HG02973 (cell line): ENCODE measurements around the gene NLGN1.

ENCODE experiments used
- ATAC-seq: cut with Tn5 transposase; IDR thresholded peaks from one replicate; pipeline ENCODE4 v1.9.1; 2021; ENCODE audit warnings: moderate library complexity; ENCODE audit not compliant: unreplicated experiment

NLGN1 gene

DNA sequence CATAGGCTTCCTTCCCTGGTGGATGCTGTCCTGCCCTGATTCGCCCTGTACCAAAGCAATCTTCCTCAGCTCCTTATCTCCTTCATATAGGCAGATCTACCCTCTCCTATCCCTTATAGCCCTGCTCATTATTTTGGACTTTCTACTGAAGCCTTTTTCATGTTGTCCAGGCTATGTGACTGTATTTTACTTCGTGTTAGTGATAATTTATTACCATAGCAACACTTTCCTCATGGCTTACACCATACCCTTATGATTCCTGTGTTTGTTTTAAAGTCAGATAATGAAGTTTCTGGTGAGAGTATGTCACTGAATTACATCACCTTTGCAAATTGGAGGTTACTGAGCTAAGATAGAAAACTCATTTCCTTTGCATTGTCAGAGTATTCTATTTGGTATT lies 352.6 kb downstream of the NLGN1 start:
- ATAC-seq = no peak

DNA sequence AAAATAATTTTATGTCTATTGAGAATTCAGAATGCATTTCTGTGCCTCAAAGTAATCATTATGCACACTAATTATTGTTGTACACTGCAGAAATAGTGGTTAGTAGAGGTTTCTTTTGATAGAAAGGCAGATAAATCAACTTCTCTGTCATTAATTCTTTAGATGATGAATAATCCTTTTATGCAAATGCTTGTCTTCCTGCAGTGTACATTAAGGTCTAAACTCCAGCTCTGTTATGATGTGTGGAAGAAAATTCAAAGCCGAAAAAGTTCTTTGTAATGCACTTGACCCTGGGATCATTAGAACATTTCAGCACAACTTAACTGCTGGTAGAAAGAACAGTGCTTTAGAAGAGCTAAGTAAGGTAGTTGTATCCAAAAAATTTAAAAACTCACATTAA lies 353.0 kb downstream of the NLGN1 start:
- no peak for ATAC-seq

DNA sequence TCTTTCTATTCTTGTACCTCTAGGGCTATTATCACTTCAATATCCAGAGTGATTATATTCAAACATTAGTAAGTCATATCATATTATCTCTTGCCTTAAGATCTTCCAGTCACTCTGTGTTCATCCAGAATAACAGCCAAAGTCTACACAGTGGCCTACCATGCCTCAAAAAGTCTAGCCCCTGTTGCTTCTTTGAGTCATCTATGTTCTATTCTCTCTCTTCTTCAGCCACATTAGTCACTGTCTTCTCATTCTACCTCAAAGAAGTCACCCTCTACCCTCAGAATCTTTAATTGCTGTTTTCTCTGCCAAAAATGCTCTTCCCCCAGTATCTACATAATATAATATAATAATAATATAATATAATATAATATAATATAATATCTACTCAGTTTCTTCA lies 356.0 kb downstream of the NLGN1 start:
- no peak for ATAC-seq

DNA sequence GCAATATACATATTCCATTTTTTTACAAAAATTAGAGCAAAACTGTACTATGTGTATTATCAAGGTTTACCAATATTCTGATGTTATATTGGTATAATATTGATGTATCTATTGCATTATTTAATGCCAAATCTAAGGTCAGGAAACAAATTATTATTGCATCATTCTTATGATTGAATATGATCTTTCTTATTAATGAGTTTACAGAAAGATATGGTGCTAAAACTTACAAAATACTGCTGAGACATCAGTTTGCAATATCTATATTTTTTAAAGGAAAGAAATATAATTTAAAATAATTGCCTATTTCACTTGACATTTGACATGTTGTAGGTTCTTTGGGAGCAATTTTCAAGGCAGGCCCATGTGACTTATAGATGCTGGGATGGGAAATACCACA lies 357.6 kb downstream of the NLGN1 start:
- no peak for ATAC-seq

DNA sequence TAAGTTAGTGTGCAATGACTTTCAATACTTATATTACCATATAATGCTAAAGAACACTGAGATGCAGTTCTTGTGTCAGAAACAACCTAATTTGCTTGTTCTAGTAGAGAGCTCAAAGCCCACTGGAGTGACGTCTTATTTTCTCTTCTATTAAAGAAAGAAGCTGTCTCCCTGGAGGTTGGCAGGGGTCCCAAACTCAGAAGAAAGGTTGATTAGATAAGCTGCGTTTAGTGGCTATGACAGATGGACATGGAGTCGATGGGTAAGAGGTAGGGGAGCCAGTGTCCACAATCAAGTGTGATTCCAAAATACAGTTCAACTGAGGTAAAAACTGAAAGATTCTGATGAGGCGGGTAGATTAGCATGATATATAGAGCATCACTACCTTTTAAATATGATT lies 363.6 kb downstream of the NLGN1 start:
- no peak for ATAC-seq

DNA sequence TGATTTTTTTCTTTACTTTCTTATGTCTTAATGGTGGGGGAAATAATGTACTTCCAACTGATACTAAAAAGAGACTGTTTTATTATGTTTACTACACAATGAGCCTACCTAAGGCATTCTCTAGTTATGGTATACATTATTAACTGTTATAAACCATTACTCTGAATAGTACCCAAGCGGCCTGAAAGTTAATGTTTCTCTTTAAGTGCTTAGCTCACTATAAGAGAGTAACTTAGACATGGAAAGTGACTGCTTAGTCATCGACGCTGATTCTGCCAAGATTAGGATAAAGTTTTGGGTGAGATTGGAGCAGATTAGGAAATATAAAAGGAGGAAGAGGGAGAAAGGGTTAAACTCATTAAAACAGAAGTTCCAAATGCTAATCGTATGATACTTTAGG lies 365.0 kb downstream of the NLGN1 start:
- no peak for ATAC-seq

DNA sequence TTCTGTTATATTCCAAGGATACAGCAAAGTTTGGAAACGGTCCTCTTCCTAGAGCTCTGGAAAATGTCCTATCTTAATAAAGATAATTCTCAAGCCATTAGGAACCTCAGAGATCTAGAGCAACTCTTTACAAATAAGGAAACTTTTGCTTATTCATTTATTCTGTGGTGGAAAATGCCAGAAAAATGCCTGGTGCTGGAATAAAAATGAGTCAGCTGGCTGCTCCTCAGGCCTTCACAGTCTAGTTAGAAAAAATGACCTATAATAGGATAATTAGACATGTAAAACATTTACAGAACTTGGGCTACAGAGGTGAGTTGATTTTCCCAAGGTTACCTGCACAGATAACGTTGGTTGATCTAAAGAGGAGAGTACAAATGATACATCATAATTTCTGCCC lies 372.5 kb downstream of the NLGN1 start:
- ATAC-seq = no peak

DNA sequence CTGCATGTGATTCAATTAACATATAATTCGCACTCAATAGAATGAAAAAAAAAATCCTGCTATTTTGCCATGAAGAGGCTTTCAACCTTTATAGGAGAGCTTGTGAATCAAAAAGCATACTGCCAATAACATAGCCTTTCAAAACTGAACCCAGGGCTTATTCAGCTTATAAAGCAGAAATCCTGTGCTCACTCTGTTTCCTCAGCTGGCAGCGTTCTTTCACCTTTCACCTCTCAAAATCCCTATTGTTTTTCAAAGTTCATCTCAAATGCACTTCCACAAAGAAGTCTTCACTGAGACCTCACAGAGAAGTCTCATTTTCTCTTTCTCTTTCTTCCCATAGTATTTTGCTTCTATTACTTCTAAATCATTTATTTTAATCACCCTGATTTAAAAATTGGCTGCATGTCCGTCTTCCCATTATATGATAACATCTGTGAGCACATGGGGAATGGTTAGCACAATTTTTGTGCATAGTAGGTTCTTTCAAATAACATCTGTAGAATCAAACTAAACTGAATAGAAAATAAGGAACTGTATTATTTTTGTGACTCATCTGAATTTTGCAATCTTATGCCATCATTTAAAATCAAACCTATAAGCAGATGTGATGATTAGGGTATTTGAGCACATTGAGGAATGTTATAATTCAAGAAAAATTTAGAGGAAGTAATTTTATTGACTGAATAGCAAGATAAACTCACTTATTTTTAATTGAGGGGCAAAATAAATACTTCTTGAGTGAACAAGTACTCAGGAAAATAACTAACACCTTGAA lies 373.4 kb downstream of the NLGN1 start:
- ATAC-seq = no peak

DNA sequence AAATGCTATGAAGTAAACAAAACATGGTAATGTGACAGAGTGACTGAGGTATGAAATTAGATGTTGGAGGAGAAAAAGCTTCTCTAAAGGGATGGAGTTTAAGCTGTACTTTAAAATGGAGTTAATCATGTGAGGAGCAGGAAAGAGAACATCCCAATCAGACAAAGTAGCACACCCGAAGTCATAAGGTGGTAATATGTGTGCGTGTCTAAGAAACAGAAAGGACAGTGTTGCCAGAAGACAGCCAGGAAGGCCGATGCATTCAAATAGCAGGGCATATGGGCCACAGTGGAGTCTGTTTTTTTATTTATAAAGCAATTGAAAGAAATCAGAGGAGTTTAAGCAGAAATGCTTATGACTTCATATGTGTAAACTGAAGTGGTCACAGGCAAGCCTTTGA lies 376.3 kb downstream of the NLGN1 start:
- no peak for ATAC-seq

DNA sequence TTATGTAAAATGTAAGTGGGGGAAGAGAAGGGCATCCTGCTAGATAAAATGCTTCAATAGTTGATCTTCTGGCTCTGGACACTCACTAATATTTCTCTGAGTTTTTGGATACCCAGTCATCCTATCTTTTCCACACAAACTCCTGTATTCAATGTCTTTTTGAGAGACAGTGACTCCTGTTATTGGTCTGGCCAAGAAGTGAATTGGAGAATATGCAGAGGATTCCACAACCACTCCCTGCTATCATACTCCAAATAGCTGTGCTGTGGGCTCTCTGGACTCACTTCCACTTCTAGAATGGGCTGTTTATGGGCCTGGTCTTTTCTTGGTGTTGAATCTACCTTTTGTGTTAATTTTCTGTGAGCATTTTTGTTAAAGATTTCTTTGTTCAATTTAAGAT lies 376.8 kb downstream of the NLGN1 start:
- no peak for ATAC-seq

DNA sequence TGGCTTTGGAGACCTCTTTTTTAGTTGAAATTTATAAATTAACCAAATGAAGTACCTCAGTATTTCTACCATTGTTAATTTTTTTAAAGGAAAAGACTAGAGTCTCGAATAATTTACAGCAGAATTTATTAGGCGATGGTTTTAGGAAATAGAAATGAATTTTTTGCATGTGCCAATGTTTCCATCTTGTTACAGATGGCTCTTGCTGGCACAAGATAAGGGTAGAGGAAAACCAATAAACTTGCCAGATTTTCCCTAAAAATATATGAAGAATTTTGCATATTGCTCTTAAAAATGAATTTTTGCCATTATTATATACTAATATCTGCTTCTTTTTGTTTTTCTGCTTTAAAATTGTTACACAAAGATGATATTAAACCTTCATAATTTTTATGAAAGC lies 380.7 kb downstream of the NLGN1 start:
- ATAC-seq = no peak

DNA sequence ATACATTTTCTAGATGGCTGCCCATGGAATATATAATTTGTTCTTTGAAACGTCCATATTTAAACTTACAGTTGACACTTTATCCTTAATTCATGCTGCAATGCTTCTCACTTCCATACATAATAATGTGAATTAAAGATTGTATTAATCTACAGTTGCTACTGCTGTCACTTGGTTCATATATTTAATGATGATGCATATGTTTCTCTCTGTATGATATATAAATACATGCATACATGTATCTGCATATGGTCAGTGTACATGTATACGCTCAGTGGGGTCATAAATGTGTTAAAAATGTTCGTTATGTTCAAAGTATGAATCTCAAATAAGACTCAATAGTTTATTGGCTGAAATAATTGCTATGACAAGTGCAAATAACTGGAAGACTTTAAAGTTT lies 382.5 kb downstream of the NLGN1 start:
- no peak for ATAC-seq

DNA sequence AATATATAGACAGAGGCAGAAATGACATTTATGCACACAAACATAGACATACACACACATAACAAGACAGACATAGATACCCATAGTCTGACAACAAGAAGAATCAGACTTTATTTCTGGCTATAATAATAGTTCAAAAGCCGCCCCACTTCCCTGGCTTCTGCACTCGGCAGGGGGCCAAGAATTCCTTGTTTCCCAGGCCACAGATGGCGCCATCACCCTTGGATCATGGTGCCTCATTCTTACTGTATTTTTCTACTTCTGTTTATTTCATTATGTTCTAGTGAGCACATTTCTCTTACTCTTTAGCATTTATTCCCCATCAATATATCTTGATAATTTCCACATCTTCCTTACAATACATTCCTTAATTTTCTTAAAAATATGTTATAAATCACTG lies 387.5 kb downstream of the NLGN1 start:
- ATAC-seq = no peak

DNA sequence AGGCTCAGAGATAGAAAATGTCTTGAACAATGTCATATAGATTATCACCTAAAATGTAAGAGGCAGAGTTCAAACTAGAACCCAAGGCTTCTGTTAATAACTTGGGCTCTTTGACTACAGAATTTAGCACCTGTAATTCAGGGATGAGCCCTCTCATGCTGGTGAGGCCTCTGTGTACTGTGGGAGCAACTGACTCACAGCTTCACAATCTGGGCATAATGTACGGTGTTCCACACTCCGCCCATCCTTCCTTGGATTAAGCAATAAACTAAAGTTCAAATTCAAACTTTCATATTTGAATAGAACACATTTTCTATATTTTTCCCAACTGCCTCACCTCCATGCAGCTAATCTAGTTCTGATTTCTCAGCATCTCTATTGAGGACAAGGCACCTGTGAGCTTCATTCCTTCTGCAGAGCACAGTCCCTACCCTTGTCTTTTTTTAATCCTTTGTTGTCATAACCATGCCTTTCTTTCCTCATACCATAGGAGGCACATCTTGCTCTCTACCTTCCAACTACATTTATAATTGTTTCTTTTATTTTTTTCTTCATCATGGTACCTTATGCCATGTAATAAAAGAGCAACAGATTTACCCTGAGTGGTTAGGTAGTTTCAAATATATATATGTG lies 392.1 kb downstream of the NLGN1 start:
- ATAC-seq = no peak

DNA sequence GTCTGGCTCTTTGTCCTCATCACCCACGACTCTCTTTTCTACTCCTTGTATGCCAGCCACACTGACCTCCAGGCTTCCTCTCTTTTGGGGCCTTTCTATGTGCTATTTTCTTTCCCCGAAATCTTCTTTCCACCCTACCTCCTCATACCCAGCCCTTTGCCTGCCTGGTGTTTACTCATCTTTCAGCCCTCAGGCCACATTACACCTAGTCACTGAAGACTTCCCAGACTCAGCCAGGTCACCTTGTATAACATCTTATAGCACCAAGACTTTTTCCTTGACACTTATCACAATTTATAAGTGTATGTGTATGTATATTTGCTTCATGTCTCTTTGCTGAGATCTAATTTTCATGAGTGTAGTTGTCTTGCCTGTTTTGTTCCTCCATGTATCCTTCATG lies 396.4 kb downstream of the NLGN1 start:
- ATAC-seq = no peak

DNA sequence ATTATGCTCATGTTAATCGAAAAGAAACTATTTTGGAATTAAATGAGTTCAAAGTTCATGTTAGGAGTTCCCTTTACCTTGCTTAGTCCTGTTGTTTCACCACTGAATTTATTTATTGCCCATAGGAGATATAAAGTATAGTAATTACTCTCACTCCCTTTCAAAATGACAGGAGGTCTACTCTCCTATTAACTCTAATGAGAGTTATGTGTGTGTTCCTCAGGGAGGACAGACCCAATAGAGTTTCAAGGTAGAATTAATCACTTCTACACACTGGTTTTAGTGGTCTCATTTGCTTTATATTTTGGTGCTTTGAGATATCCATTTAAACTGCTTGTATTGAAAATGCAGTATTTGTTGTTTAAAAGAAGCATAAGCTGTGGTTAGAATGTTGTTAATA lies 398.9 kb downstream of the NLGN1 start:
- ATAC-seq = no peak

DNA sequence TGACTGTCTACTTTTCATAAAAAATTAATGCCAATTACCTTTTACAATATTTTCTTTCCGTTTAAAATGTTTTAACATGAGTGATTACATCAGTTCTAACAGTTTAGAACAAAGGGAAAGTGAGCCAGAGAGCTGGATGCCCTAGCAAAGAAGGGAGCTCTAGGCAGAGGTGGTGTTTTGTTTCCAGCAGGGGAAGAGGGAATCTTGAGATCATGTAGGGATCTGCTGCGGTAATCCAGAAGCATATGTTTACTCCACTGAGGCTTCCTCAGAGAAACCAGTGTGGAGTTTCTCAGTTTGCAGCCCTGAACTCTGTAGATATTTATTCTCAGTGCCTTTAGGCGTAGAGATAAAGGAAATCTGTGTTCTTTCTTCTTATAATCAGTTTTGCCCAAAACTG lies 399.3 kb downstream of the NLGN1 start:
- ATAC-seq = no peak

DNA sequence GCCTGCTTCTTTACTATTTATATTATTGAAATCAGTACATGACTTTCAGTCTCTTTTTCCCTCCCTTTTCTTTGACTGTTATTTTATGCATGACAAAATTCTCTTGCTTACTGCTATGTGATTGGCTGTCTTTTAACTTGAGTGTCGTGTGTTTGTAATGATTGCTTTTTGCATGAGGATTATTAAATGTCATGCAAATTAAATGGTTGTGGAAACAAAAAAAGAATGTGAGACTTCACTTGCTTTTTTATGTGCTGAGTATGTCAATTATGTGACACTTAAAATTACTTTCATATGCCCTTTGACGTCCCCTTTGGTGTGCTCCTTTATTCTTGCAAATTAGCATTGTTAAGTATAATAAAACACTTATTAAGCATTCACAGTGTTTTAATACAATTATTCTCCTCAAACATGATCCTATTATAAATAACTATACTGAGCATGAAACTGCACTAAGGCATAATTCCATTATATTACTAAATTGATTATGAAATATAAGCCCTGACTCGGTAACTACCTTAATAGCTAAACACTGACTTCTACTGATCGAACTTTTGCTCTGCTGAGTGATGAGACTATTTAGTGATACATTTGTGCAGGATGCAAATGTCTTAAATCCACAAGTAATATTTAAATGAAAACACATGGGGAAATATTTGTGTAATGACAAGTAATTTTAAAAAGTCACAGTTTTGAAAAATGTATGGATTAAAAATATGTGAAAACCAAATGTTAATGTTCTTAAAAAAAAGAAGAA lies 401.7 kb downstream of the NLGN1 start:
- no peak for ATAC-seq

DNA sequence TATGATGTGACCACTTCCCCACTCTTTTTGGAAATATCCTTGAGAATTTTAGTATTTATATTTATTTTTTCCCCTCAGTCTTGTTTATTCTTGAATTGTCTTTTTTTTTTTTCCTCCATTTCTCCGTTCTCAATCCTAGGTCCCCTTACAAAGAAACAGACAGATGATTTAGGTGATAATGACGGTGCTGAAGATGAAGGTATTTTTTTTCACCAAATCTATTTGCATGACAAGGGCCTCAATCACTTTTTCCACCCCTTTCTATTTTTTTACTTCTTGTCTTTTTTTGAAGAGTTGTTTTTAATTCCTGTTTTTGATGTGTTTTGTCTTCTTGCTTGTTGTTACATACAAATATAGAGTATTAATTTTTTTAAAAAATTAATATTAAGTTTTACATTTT lies 402.6 kb downstream of the NLGN1 start:
- no peak for ATAC-seq

DNA sequence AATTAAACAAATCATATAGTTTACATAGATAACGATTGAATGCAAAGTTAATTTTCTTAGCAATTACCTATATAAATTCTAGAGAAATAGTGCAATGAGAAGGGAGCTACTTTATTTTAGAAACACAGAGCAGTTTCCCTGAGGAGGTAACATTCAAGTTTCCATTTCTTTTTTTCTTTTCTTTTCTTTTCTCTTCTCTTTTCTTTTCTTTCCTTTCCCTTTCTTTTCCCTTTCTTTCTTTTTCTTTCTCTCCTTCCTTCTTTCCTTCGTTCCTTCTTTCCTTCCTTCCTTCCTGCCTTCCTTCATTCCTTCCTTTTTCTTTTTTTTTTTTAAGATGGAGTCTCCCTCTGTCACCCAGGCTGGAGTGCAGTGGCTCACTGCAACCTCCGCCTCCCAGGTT lies 417.3 kb downstream of the NLGN1 start:
- no peak for ATAC-seq

DNA sequence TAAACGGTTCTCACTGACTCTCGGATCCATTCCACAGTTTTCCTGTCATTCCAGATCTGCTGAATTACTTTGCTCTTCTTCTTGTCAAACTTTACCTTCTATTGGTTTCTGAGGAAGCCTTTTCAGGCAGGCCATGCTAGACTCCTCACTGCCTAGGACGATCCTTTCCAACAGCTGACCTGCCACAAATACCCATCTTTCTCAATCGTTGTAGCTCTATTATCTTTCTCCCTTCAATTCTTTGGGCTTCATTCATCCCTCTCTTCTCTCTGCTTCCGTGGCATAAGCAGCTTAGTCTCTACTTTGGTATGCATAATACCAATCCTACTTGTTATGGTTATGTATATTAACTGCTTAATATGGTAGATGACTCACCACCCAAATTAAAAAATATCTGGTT lies 421.8 kb downstream of the NLGN1 start:
- ATAC-seq = no peak

DNA sequence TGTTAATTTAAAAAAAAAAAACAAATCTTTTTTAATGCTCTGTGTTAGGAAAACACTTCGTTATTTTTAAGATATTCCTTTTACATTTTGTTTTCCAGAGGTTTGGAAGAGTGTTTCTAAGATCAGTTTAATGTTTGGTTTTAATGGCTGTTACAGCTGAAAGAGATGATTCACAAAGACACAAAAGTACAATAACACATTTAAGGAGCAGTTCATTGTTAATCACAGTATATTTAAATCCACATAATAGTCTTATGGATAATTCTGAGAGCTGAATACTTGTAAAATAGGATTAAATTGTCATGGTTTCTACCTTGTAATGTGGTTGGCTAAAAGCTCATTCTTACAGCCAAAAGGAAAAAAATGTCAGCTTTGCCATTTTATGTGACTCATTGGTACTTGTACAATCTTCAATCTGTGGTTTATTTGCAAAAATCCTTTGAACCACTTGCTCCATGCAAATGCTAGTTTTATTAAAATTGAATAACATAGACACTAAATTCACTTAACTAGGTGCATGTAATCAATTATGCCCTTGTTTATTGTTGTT lies 426.4 kb downstream of the NLGN1 start:
- ATAC-seq = no peak
